T47D (cell line): ENCODE data around the gene ARRDC5.
"Not testable (repeated sequence)": the region's sequence is repeated elsewhere in the genome, so short reads cannot be mapped to it uniquely, and the experiment has no call there.

Experiments used
- DNase-seq, 2 experiments: peaks; one replicate each; pipeline versions ENCODE4 v3.0.0 to v3.0.0-alpha.2; 2011 to 2012; ENCODE audit warnings: low read depth in 1 of 2, low spot score in 1 of 2
- JUND ChIP-seq: IDR thresholded peaks from 2 replicates; pipeline ENCODE4 v1.6.1; 2012; ENCODE audit warnings: low read depth
- in situ Hi-C: cut with HindIII; loops from 2 replicates; pipeline ENCODE4 v1.10.0; 2016; ENCODE audit warnings: low sequenced_read_pairs, low pct_unique_long_range_greater_than_20kb

Gene ARRDC5

GRCh38 chr19:4873930-4874329 lies 28.8 kb downstream of the ARRDC5 start:
- no peak for DNase-seq
- in situ Hi-C loops = no loop called here
- TF ChIP-seq JUND = no peak

GRCh38 chr19:4871711-4872110 lies 31.0 kb downstream of the ARRDC5 start:
- no peak for DNase-seq
- in situ Hi-C loops = no loop called here
- no peak for TF ChIP-seq JUND

- TF ChIP-seq JUND = no peak
- DNase-seq = no peak
- in situ Hi-C loops = no loop called here
Measured at GRCh38 chr19:4870025-4870700, 32.5 kb downstream of the ARRDC5 start.

GRCh38 chr19:4868286-4868834 lies 34.3 kb downstream of the ARRDC5 start:
- in situ Hi-C loops = no loop called here
- TF ChIP-seq JUND = no peak
- DNase-seq = no peak

- peak; percentile 92 to 95 for DNase-seq
- in situ Hi-C loops = no loop called here
- TF ChIP-seq JUND = no peak
Measured at GRCh38 chr19:4867534-4868285, 35.0 kb downstream of the ARRDC5 start, which contains the start of gene PLIN3. Gene PLIN3, minus strand, starts transcription at chr19:4867667. Its CDS starts 6,273 bp downstream, at chr19:4861394.

GRCh38 chr19:4866595-4867424 lies 35.9 kb downstream of the ARRDC5 start:
- no peak for TF ChIP-seq JUND
- in situ Hi-C loops = no loop called here
- DNase-seq = peak; percentile 38 to 54

GRCh38 chr19:4861147-4861546 lies 41.5 kb downstream of the ARRDC5 start:
- peak in 1 of 2 experiments; percentile 63 for DNase-seq
- no peak for TF ChIP-seq JUND
- in situ Hi-C loops = no loop called here

- no peak for DNase-seq
- TF ChIP-seq JUND = no peak
- in situ Hi-C loops = no loop called here
Measured at GRCh38 chr19:4859697-4860096, 43.0 kb downstream of the ARRDC5 start.

GRCh38 chr19:4856468-4856867 lies 46.2 kb downstream of the ARRDC5 start:
- in situ Hi-C loops, DNase-seq: not testable (repeated sequence)

GRCh38 chr19:4853506-4853905 lies 49.2 kb downstream of the ARRDC5 start:
- DNase-seq, in situ Hi-C loops: not testable (repeated sequence)

- TF ChIP-seq JUND = no peak
- in situ Hi-C loops = no loop called here
- no peak for DNase-seq
Measured at GRCh38 chr19:4852484-4852883, 50.2 kb downstream of the ARRDC5 start.

GRCh38 chr19:4851551-4852290 lies 51.0 kb downstream of the ARRDC5 start:
- TF ChIP-seq JUND = no peak
- peak in 1 of 2 experiments; percentile 25 for DNase-seq
- in situ Hi-C loops = no loop called here
